ENCODE results near the gene KLHL36. TPM values are rescaled to one million over a fixed set of nuclear protein-coding genes. Genes with fewer than 3 reads are reported as not detected.

KLHL36 gene
- total RNA-seq, 1 experiment from 2014 or later = 79.0 TPM

- no peaks in the 10 kb centered on the region for H3K4me1 ChIP-seq (ENCODE audit: control insufficient read depth in 1 of 2, insufficient read depth in 2 of 2, low read length in 2 of 2)
- no peaks in the 10 kb centered on the region for H3K9me3 ChIP-seq (ENCODE audit: control insufficient read depth in 1 of 2, insufficient read depth in 1 of 2, low read depth in 1 of 2, low read length in 2 of 2)
- no peak overlapping the region for H3K4me2 ChIP-seq (ENCODE audit: low read length)
- ChIA-PET RAD21 (ENCODE audit: low non-redundant PET in 1 of 2, low total read pairs in 2 of 2, uncharacterized antibody in 2 of 2, unreplicated experiment in 2 of 2) (no interaction called here), POLR2A (no interaction called here), CTCF (no interaction called here)
- H4K20me1 ChIP-seq (ENCODE audit: insufficient read depth) = no peaks in the 10 kb centered on the region
- H3K9ac ChIP-seq (ENCODE audit: low read length) = no peak overlapping the region
- no peak for DNase-seq (ENCODE audit: low read depth, low spot score)
- BruUV-seq (replicated peaks) = no TSS peak
- no peak overlapping the region for H2AFZ ChIP-seq (ENCODE audit: low read depth, low read length, poor library complexity, severe bottlenecking)
- no peak overlapping the region for H3K27ac ChIP-seq (ENCODE audit: low read depth, low read length)
- H3K9me2 ChIP-seq (ENCODE audit: insufficient read depth) = no peaks in the 10 kb centered on the region
- H3K27me3 ChIP-seq (ENCODE audit: insufficient read depth, low read length) = no peaks in the 10 kb centered on the region
- ATAC-seq = no peak
- H3K4me3 ChIP-seq (replicated peaks in 1 of 2; ENCODE audit: low read depth in 1 of 2, low read length in 2 of 2) = no peak overlapping the region
- no peaks in the 10 kb centered on the region for H3K36me3 ChIP-seq (ENCODE audit: control insufficient read depth in 1 of 2, insufficient read depth in 2 of 2, low read length in 2 of 2)
- intact Hi-C loops (cut with micrococcal nuclease) = no loop called here
- H3K79me2 ChIP-seq (ENCODE audit: insufficient read depth, low read length) = no peaks in the 10 kb centered on the region
- TF ChIP-seq SP1 (IDR thresholded peaks at IDR 0.05; ENCODE audit: low read depth) (no peak), SIN3A (IDR thresholded peaks at IDR 0.05; ENCODE audit: low read depth) (no peak), CBX3 (IDR thresholded peaks at IDR 0.05; ENCODE audit: low read depth) (no peak), JUND (IDR thresholded peaks at IDR 0.05) (no peak), FOSL1 (IDR thresholded peaks at IDR 0.05; ENCODE audit: low read depth) (no peak), CTCF (IDR thresholded peaks at IDR 0.05 in 2 of 3, conservative IDR thresholded peaks at IDR 0.05 in 1 of 3; ENCODE audit: borderline replicate concordance in 1 of 3, insufficient read depth in 1 of 3, low read depth in 2 of 3, low read length in 2 of 3) (no peak), YY1 (IDR thresholded peaks at IDR 0.05; ENCODE audit: extremely low read depth, insufficient replicate concordance, low read depth, low read length) (no peak), POLR2AphosphoS5 (IDR thresholded peaks at IDR 0.05; ENCODE audit: low read depth, low read length) (no peak), RAD21 (IDR thresholded peaks at IDR 0.05; ENCODE audit: low read depth) (no peak), POLR2A (IDR thresholded peaks at IDR 0.05; ENCODE audit: borderline replicate concordance, extremely low read depth, insufficient read depth, insufficient read length) (no peak), ZBTB33 (IDR thresholded peaks at IDR 0.05; ENCODE audit: extremely low read depth, insufficient replicate concordance, low read length) (no peak)
- TF ChIP-seq, protein P1, sequence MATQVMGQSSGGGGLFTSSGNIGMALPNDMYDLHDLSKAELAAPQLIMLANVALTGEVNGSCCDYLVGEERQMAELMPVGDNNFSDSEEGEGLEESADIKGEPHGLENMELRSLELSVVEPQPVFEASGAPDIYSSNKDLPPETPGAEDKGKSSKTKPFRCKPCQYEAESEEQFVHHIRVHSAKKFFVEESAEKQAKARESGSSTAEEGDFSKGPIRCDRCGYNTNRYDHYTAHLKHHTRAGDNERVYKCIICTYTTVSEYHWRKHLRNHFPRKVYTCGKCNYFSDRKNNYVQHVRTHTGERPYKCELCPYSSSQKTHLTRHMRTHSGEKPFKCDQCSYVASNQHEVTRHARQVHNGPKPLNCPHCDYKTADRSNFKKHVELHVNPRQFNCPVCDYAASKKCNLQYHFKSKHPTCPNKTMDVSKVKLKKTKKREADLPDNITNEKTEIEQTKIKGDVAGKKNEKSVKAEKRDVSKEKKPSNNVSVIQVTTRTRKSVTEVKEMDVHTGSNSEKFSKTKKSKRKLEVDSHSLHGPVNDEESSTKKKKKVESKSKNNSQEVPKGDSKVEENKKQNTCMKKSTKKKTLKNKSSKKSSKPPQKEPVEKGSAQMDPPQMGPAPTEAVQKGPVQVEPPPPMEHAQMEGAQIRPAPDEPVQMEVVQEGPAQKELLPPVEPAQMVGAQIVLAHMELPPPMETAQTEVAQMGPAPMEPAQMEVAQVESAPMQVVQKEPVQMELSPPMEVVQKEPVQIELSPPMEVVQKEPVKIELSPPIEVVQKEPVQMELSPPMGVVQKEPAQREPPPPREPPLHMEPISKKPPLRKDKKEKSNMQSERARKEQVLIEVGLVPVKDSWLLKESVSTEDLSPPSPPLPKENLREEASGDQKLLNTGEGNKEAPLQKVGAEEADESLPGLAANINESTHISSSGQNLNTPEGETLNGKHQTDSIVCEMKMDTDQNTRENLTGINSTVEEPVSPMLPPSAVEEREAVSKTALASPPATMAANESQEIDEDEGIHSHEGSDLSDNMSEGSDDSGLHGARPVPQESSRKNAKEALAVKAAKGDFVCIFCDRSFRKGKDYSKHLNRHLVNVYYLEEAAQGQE (IDR thresholded peaks at IDR 0.05; ENCODE audit: low read depth) = no peak
Observed at GRCh38 chr16:84635702-84636101, 12.6 kb upstream of the KLHL36 start.
